HG03520 (cell line): ENCODE measurements around the gene MORN1.
"Not testable (repeated sequence)": the region's sequence is repeated elsewhere in the genome, so short reads cannot be mapped to it uniquely, and the experiment has no call there.

Source experiments
- ATAC-seq: cut with Tn5 transposase; IDR thresholded peaks from one replicate; pipeline ENCODE4 v1.9.1; 2021; ENCODE audit warnings: mild to moderate bottlenecking, moderate library complexity; ENCODE audit not compliant: unreplicated experiment

The MORN1 gene

GRCh38 chr1:2391041-2391930, at the start of gene MORN1, which contains the start of gene RER1:
MORN1 (minus strand) TSS chr1:2391554; CDS start chr1:2391533, 21 bp downstream.
RER1 (plus strand) TSS chr1:2391841; CDS start chr1:2395791, 3,950 bp downstream.
- peak; percentile 90 for ATAC-seq

DNA sequence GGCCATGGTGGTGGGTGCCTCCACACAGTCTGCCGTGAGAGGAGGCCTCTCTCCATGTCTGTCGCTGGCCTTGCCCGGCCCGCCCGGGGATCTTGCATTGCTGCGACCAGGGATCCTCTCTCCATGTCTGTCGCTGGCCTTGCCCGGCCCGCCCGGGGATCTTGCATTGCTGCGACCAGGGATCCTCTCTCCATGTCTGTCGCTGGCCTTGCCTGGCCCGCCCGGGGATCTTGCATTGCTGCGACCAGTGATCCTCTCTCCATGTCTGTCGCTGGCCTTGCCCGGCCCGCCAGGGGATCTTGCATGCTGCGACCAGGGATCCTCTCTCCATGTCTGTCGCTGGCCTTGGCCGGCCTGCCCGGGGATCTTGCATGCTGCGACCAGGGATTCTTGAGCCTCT, 49.0 kb upstream of the MORN1 start:
- ATAC-seq, result not testable (repeated sequence)

DNA sequence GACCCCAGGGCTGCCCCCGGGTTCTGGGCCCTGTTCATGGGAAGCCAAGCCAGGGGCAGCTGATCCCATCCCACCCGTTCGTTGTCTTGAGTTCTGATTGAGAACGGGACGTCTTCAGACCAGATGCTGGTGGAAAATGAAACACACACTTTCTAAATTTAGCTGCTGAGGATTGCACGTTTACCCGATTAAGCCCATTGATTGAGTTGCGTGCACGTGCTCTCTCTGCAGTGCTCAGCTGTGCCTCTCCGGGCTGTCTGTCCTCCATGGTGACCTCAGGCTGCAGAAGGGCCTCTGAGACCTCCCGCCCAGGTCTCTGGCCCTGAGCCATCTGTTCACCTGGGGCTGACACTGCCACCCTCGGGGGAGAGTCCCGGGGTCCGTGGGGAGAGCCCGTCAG, 48.0 kb upstream of the MORN1 start:
- no peak for ATAC-seq

- ATAC-seq, result no peak
These were observed 47.3 kb upstream of the MORN1 start for GRCh38 chr1:2438641-2439040.

- no peak for ATAC-seq
These were observed 46.7 kb upstream of the MORN1 start for GRCh38 chr1:2438038-2438437.

GRCh38 chr1:2437617-2438016, 46.3 kb upstream of the MORN1 start:
- ATAC-seq, result no peak

DNA sequence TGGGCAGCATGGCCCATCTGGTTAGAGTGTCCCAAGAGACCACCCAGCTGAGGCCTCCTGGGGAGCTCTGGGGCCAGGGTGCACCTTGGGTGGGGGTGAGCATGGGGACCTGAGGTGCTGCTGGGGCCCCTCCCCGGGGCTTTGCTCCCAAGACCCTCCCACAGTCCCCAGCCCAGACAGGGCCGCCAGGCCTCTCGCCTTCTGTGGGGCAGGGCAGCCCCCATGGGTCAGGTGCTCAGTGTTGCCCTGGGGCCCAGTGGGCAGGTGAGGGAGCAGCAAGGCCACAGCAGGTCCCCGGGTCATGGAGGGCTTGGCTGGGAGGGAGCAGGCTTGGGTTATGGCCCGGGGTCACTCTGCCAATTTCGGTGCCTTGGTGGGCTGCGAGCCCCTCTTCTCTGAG, 45.5 kb upstream of the MORN1 start:
- no peak for ATAC-seq

- no peak for ATAC-seq
These were observed 44.5 kb upstream of the MORN1 start for GRCh38 chr1:2435746-2436355.

DNA sequence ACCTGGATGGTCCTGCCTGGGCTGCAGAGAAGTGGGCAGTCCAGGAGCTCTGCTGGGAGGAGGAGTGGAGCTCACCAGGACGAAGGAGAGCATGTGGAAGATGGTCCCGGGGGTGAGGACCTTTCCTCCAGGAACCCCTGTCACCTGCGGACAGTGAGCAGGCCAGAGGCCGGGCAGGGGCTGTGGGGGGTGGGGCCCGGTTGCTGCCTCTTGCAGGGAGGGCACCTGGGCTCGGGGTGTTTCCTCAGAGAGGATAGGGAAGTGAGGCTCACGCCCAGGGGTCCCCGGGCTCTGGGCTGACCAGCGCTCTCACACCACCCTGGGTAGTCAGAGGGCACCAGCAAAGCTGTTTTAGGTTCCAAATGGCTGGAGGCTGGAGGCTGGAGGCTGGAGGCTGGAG, 43.7 kb upstream of the MORN1 start:
- ATAC-seq, result no peak

- ATAC-seq, result no peak
These were observed 42.7 kb upstream of the MORN1 start for GRCh38 chr1:2433936-2434655.

DNA sequence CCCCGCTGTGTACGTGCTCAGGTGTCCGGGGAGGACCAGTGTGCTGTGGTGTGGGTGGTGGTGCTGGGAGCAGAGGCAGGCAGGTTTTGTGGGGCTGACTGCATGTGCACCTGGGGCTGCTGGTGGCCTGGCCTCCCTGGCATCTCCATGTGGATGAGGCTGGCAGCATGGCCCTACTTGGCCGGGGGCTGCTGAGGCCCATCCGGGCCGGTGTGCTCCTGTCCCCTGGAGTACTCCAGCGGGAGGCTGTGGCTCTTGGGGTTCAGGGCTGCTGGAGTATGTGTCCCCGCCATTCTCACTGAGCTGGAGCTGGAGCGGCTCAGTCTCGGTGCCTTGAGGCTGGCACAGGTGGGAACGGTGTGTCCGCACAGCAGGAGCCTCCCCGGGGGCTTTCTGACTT, 41.8 kb upstream of the MORN1 start:
- ATAC-seq, result no peak

DNA sequence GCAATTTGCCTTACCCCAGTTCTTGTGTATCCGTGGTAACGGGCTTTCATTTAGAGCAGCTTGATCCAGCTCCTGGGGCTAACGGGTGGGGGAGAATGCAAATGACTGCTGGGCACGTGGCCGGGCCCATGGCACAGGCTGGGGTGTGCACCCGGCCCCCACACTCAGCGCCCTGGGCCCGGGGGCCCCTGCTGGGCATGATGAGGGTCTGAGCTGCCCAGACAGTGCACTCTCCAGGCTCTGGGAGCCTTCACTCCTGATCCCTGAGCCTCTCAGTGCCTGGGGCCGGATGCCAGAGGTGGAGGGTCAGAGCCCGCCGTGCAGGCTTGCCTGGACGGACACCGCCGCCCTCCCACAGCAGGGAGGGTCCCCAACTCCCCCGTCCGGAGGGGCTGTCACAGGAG, 41.1 kb upstream of the MORN1 start:
- no peak for ATAC-seq

DNA sequence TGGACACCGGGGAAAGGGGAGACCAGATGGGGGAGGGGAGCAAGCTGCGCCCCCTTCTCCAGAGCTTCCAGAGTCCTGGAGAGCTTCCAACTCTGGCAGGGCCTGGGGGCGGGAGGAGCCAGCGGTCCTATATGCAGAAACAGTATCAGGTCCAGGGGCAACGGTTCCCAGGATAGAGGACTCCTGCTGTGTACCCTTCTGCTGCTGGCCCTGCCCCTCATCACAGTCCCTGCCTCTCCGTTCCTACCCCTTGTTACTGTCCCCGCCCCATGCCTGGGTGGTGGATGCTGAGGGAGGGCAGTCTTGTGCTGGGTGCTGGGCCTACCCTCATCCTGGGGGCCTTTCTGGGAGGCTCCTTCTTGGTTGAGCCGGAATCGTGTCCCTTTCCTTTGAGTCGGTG, 40.2 kb upstream of the MORN1 start:
- ATAC-seq, result no peak

DNA sequence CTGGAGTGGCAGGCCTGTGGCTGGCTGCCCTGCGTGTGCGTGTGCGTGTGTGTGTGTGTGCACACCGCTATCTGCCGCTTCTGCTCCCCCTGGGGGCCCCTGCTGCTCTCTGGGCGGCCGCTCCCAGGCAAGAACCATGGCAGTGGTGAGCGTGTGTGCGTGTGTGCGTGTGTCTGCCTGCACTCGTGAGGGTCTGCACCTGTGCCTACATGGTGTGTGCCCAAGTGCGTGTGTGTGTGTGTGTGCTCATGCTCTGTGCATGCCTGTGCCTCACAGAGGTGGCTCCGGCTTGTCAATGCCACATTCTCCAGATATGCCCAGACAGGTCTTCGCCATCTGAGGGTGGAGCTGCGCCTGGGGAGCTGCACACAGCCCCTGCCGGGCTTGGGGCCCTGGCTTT, 39.7 kb upstream of the MORN1 start:
- no peak for ATAC-seq

GRCh38 chr1:2430592-2430973, 39.2 kb upstream of the MORN1 start:
- no peak for ATAC-seq

DNA sequence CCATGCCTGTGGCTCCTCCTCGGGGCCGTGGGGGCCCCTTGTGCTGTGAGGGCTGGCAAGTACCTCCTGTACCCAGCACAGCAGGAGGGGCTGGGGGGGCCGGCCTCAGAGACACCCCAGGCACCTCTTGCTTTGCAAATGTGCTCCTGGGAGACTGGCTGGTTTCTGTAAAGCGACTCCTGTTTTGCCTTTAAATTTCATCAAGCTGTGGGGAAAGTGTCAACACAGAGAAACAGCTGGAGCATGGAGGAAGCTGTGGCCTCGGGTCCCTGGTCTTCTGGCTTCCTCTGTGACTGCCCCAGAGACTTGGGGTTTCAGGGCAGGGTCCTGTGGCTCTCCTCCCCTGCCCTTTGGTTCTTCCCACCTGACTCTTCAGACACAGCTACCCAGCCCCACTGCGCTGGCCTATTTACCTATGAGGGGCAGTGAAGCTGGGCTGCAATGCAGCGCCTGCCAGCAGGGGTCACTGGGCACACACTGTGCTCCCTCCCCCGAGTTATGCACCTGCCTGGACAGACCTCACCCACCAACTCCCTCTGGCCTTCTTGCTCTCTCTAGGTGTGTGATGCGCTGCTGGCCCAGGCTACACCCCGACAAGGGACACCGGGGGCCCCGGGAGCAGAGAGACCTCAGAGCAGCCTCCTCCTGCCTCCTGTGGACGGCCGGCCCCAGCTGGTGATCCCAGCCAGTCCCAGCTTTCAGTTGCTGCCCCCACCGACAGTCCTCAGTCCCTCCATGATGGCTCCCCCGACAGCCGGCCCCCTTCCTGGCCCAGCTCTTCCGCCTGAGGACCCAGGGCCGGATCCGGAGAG, 38.6 kb upstream of the MORN1 start:
- ATAC-seq, result no peak

GRCh38 chr1:2428490-2428889, 37.1 kb upstream of the MORN1 start:
- ATAC-seq, result no peak

- no peak for ATAC-seq
These were observed 36.6 kb upstream of the MORN1 start for GRCh38 chr1:2427976-2428375.

DNA sequence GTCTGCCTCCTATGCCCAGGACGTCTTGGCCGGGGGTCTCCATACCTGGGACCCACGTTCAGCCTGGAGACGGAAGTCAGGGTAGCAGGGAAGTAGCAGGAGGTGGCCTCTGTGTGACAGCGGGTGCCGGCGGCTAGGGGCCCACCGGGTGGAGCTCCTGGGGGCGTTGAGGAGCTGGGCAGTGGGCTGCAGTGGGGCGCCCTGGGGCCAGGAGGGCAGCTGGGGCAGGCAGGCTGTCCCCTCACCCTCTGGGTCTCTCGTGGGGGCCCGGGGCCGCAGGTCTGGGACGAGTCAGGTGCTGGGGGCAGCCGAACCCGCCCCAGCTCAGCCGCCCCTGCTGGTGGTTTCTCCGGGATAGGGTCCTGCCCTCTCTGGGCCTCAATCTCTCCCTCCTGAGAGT, 35.7 kb upstream of the MORN1 start:
- no peak for ATAC-seq

GRCh38 chr1:2426540-2426939, 35.2 kb upstream of the MORN1 start:
- ATAC-seq, result no peak

GRCh38 chr1:2425892-2426291, 34.5 kb upstream of the MORN1 start:
- ATAC-seq, result no peak
